Thoracic aorta (tissue), 2 donors: Measurements from ENCODE around the gene FAAH2. TPM values are rescaled to one million over a fixed set of nuclear protein-coding genes. Genes with fewer than 3 reads are reported as not detected.

Experiments
- ATAC-seq: fragments of 150-250 bp; one replicate; pipeline ENCODE4 v1.8.0; 2017; ENCODE audit warnings: low read depth; ENCODE audit not compliant: insufficient number of reproducible peaks, low FRiP score
- DNase-seq: peaks from one replicate; pipeline ENCODE4 v3.0.0-alpha.2; 2020; ENCODE audit warnings: low spot score
- H3K27ac ChIP-seq, 2 donors: fragments of 200-600 bp; sonication (generic); 1 replicate in 1 of 2; 2 replicates in 1 of 2; pipeline ENCODE4 v1.5.1; 2016; ENCODE audit warnings: mild to moderate bottlenecking in 2 of 2, moderate library complexity in 2 of 2
- H3K27me3 ChIP-seq: fragments of 200-600 bp; sonication (generic); replicated peaks from 2 replicates; pipeline ENCODE4 v1.6.0; 2016; ENCODE audit warnings: mild to moderate bottlenecking; ENCODE audit not compliant: insufficient read depth
- H3K36me3 ChIP-seq: fragments of 200-600 bp; sonication (generic); one replicate; pipeline ENCODE4 v1.5.1; 2016
- H3K4me1 ChIP-seq, 2 donors: fragments of 200-600 bp; sonication (generic); 1 replicate in 1 of 2; 2 replicates in 1 of 2; pipeline versions ENCODE4 v1.5.1 to v1.6.0; 2016; ENCODE audit warnings: low read depth in 2 of 2, mild to moderate bottlenecking in 1 of 2; ENCODE audit not compliant: control insufficient read depth in 1 of 2
- H3K4me3 ChIP-seq: fragments of 200-600 bp; sonication (generic); 2 replicates; pipeline ENCODE4 v1.5.1; 2016; ENCODE audit warnings: mild to moderate bottlenecking
- H3K9me3 ChIP-seq: fragments of 200-600 bp; sonication (generic); 2 replicates; pipeline ENCODE4 v1.5.1; 2016
- total RNA-seq, 2 donors: library from RNA; depleted of rRNA; stranded (reverse); fragments of >200 nt; gene quantifications; one replicate each; pipeline versions ENCODE4 v1.1.0 to v1.2.3, GENCODE V29; 2016
- TF ChIP-seq, protein P1 (sequence below): fragments of 200-600 bp; sonication (generic); IDR thresholded peaks from one replicate; pipeline ENCODE4 v1.5.1; 2019; ENCODE audit warnings: antibody characterized with exemption

The FAAH2 gene
- total RNA-seq, 2 donors from 2014 or later = 1.2 TPM; not detected in 1

- no peak overlapping the region for H3K4me3 ChIP-seq
- no peak overlapping the region for H3K27ac ChIP-seq
- TF ChIP-seq, protein P1, sequence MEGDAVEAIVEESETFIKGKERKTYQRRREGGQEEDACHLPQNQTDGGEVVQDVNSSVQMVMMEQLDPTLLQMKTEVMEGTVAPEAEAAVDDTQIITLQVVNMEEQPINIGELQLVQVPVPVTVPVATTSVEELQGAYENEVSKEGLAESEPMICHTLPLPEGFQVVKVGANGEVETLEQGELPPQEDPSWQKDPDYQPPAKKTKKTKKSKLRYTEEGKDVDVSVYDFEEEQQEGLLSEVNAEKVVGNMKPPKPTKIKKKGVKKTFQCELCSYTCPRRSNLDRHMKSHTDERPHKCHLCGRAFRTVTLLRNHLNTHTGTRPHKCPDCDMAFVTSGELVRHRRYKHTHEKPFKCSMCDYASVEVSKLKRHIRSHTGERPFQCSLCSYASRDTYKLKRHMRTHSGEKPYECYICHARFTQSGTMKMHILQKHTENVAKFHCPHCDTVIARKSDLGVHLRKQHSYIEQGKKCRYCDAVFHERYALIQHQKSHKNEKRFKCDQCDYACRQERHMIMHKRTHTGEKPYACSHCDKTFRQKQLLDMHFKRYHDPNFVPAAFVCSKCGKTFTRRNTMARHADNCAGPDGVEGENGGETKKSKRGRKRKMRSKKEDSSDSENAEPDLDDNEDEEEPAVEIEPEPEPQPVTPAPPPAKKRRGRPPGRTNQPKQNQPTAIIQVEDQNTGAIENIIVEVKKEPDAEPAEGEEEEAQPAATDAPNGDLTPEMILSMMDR = no peak
- H3K27me3 ChIP-seq = no peaks in the 10 kb centered on the region
- H3K36me3 ChIP-seq = no peaks in the 10 kb centered on the region
- DNase-seq (no peak), ATAC-seq (no peak)
- H3K4me1 ChIP-seq = no peaks in the 10 kb centered on the region
- no peaks in the 10 kb centered on the region for H3K9me3 ChIP-seq
Measured at GRCh38 chrX:57266871-57267270, 19.6 kb upstream of the FAAH2 start.

GRCh38 chrX:57267308-57267707 is 19.2 kb upstream of the FAAH2 start:
- Histone ChIP-seq H3K36me3 (no peaks in the 10 kb centered on the region), H3K27me3 (no peaks in the 10 kb centered on the region), H3K4me3 (no peak overlapping the region), H3K4me1 (no peaks in the 10 kb centered on the region), H3K9me3 (no peaks in the 10 kb centered on the region), H3K27ac (no peak overlapping the region)
- DNase-seq = no peak
- ATAC-seq = no peak
- TF ChIP-seq, protein P1 = no peak

GRCh38 chrX:57270980-57271379 is 15.5 kb upstream of the FAAH2 start:
- no peak overlapping the region for H3K27ac ChIP-seq
- no peak overlapping the region for H3K4me3 ChIP-seq
- TF ChIP-seq, protein P1 = no peak
- no peak for ATAC-seq
- no peaks in the 10 kb centered on the region for H3K4me1 ChIP-seq
- no peaks in the 10 kb centered on the region for H3K27me3 ChIP-seq
- no peaks in the 10 kb centered on the region for H3K9me3 ChIP-seq
- no peaks in the 10 kb centered on the region for H3K36me3 ChIP-seq
- DNase-seq = no peak

GRCh38 chrX:57282568-57282967 is 3.9 kb upstream of the FAAH2 start:
- TF ChIP-seq, protein P1 = no peak
- Histone ChIP-seq H3K27me3 (no peaks in the 10 kb centered on the region), H3K4me1 (no peaks in the 10 kb centered on the region), H3K9me3 (no peaks in the 10 kb centered on the region), H3K36me3 (no peaks in the 10 kb centered on the region), H3K27ac (no peak overlapping the region), H3K4me3 (no peak overlapping the region)
- DNase-seq (no peak), ATAC-seq (no peak)

GRCh38 chrX:57285001-57285400 is 1.5 kb upstream of the FAAH2 start:
- TF ChIP-seq, protein P1 = no peak
- H3K27ac ChIP-seq = no peak overlapping the region
- no peaks in the 10 kb centered on the region for H3K4me1 ChIP-seq
- no peaks in the 10 kb centered on the region for H3K36me3 ChIP-seq
- DNase-seq (no peak), ATAC-seq (no peak)
- H3K4me3 ChIP-seq = no peak overlapping the region
- no peaks in the 10 kb centered on the region for H3K27me3 ChIP-seq
- H3K9me3 ChIP-seq = no peaks in the 10 kb centered on the region
